Stomach (tissue), 9 donors: ENCODE measurements around the gene CENPP. TPM values are rescaled to one million over a fixed set of nuclear protein-coding genes. Genes with fewer than 3 reads are reported as not detected.

Source experiments
- DNase-seq, 2 donors: peaks; one replicate each; pipeline versions ENCODE4 v3.0.0 to v3.0.0-alpha.2; 2013 to 2019
- H3K27ac ChIP-seq, 5 donors: fragments of 200-600 bp in 4 of 5; sonication (generic) in 4 of 5; one replicate each; pipeline ENCODE4 v1.5.1; 2013 to 2019; ENCODE audit warnings: mild to moderate bottlenecking in 1 of 5, moderate library complexity in 1 of 5
- H3K27me3 ChIP-seq, 3 donors: fragments of 200-600 bp; sonication (generic); one replicate each; pipeline ENCODE4 v1.5.1; 2017 to 2019; ENCODE audit warnings: mixed run types in 1 of 3
- H3K36me3 ChIP-seq, 4 donors: fragments of 200-600 bp; sonication (generic); 1 replicate in 3 of 4; 2 replicates in 1 of 4; pipeline ENCODE4 v1.5.1; 2016 to 2019
- H3K4me1 ChIP-seq, 4 donors: fragments of 200-600 bp; sonication (generic); one replicate each; pipeline ENCODE4 v1.5.1; 2016 to 2019
- H3K4me3 ChIP-seq, 4 donors: fragments of 200-600 bp; sonication (generic) in 3 of 4; one replicate each; pipeline ENCODE4 v1.5.1; 2016 to 2019; ENCODE audit warnings: mild to moderate bottlenecking in 1 of 4
- H3K9me3 ChIP-seq, 4 donors: fragments of 200-600 bp; sonication (generic); one replicate each; pipeline ENCODE4 v1.5.1; 2016 to 2019
- EP300 ChIP-seq: sonication (generic); formaldehyde crosslinking; IDR thresholded peaks from one replicate; pipeline ENCODE4 v1.6.1; 2017; ENCODE audit warnings: antibody characterized with exemption
- POLR2A ChIP-seq, 4 donors: fragments of 450-650 bp; IDR thresholded peaks; one replicate each; pipeline ENCODE4 v1.6.1; 2016; ENCODE audit warnings: antibody characterized with exemption in 4 of 4, control low read depth in 2 of 4, mild to moderate bottlenecking in 1 of 4, moderate library complexity in 1 of 4
- POLR2AphosphoS5 ChIP-seq, 3 donors: sonication (generic); formaldehyde crosslinking; IDR thresholded peaks; one replicate each; pipeline ENCODE4 v1.6.1; 2016; ENCODE audit warnings: antibody characterized with exemption in 3 of 3
- WGBS, 5 donors: extraction: QIAGEN DNeasy Blood & Tissue Kit in 3 of 5; methylation state at CpG; one replicate each; pipeline versions ENCODE4 v1.1.5 to v1.1.7; 2013 to 2018; 5-methylcytosine and 5-hydroxymethylcytosine counted together
- intact Hi-C: fragments of 100-400 bp; cut with DNase I; formaldehyde crosslinking; loops from one replicate; pipeline ENCODE4 v1.15.1; 2023; ENCODE audit warnings: low total_unique reads
- polyA plus RNA-seq, 3 donors: library from polyadenylated mRNA; stranded (reverse); fragments of 200-250 nt; gene quantifications; one replicate each; pipeline ENCODE4 v1.2.3, GENCODE V29; 2013
- small RNA-seq, 4 donors: library from RNA; depleted of rRNA; stranded (forward); fragments of <200 nt; gene quantifications; one replicate each; pipeline ENCODE3, GENCODE V24; 2016
- total RNA-seq, 5 donors: library from RNA; depleted of rRNA; stranded (reverse); fragments of >200 nt; gene quantifications; one replicate each; pipeline versions ENCODE4 v1.1.0 to v1.2.3, GENCODE V29; 2014 to 2016
- TF ChIP-seq, protein P1 (sequence below), 7 experiments: fragments of 450-650 bp in 4 of 7; fragments of 200-600 bp in 3 of 7; sonication (generic) in 3 of 7; IDR thresholded peaks; one replicate each; pipeline ENCODE4 v1.5.1; 2016 to 2019; ENCODE audit warnings: antibody characterized with exemption in 7 of 7, control low read depth in 2 of 7, mild to moderate bottlenecking in 1 of 7
- donor health status: healthy with polysubstance abuse.
- donor health status: Bipolar disorder and iron deficiency.
- donor health status: healthy.

Gene CENPP
- total and polyA plus RNA-seq, 8 donors, result 1.3 to 37.9 (median 3.2) TPM

DNA sequence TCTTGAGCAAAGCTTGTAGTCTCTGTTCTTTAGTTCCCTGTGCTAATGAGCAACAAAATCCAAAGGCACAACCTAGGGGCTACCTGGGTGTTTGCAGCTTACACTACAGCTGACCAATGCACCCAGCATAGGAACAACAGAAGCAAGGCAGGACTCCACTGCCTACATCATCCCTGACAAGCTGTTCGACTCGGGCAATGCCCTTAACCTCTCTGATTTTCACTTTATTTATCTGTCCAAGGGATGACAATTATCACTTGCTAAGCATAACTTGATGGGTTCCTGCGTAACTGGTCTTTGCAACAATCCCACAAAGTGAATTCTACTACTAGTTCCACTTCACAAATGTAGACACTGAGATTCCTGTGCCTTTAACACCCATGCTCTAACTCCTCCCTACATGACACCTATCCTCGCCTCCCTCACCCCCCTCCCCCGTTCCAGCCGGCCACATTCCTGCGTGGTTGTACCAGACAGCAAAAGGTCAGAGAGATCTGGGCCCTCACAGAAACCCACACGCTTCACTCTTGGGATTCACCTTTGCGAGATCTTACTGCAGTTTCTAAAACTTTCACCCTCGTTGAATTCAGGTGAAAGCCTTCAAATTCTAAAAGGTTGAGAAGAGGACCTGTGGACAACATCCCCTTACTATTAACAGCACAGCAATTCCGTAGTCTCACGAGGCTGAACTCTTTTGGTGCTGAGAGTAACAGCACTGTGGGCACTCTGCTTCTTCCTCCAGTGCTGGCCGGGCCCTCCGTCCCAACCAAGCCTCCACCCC is 343.2 kb downstream of the CENPP start:
- intact Hi-C loops, result no loop called here
- Histone ChIP-seq H3K36me3 (peaks cover 0 to 20% (median 12%) of the 10 kb centered on the region in 4 donors), H3K4me1 (peaks cover 15 to 65% (median 46%) of the 10 kb centered on the region in 4 donors), H3K27me3 (no peaks in the 10 kb centered on the region), H3K4me3 (peak overlapping the region; percentile 93 to 100 (median 96)), H3K9me3 (no peaks in the 10 kb centered on the region), H3K27ac (peak overlapping the region; percentile 66 to 91 (median 89))
- 15 to 21% (median 17%) methylated on average over 14 of the region's 14 CpGs for WGBS, 5 donors
- peak in 1 of 2 donors; percentile 56 for DNase-seq
- no peak for TF ChIP-seq POLR2AphosphoS5 (IDR thresholded peaks at IDR 0.05)
- TF ChIP-seq, protein P1, sequence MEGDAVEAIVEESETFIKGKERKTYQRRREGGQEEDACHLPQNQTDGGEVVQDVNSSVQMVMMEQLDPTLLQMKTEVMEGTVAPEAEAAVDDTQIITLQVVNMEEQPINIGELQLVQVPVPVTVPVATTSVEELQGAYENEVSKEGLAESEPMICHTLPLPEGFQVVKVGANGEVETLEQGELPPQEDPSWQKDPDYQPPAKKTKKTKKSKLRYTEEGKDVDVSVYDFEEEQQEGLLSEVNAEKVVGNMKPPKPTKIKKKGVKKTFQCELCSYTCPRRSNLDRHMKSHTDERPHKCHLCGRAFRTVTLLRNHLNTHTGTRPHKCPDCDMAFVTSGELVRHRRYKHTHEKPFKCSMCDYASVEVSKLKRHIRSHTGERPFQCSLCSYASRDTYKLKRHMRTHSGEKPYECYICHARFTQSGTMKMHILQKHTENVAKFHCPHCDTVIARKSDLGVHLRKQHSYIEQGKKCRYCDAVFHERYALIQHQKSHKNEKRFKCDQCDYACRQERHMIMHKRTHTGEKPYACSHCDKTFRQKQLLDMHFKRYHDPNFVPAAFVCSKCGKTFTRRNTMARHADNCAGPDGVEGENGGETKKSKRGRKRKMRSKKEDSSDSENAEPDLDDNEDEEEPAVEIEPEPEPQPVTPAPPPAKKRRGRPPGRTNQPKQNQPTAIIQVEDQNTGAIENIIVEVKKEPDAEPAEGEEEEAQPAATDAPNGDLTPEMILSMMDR (IDR thresholded peaks at IDR 0.05), result no peak

DNA sequence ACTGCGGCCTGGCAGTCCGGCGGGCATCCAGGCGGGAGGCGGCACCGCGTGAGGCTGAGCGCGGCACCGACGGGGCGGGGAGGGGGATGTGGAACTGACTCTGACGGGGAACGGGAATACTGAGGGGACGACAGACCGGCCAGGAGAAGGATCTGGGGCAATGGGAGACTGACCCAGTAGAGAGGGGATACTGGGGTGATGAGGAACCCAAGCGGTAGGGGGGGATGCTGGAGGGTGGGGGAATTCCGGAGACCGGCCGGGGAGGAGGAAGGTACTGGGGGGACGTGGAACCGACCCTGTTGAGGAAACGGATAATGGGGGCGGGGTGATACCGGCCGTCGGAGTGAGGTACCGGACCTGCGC is 343.8 kb downstream of the CENPP start:
- WGBS, 5 donors, result 0 to 1% (median 1%) methylated on average over 11 to 29 of the region's 29 CpGs
- TF ChIP-seq POLR2A (IDR thresholded peaks at IDR 0.05), result no peak
- no peak for TF ChIP-seq EP300
- TF ChIP-seq, protein P1 (IDR thresholded peaks at IDR 0.05), result no peak
- no peak for TF ChIP-seq POLR2AphosphoS5 (IDR thresholded peaks at IDR 0.05)
- peaks cover 15 to 63% (median 44%) of the 10 kb centered on the region in 4 donors for H3K4me1 ChIP-seq
- peaks cover 0 to 17% (median 11%) of the 10 kb centered on the region in 4 donors for H3K36me3 ChIP-seq
- H3K9me3 ChIP-seq, result no peaks in the 10 kb centered on the region
- DNase-seq, result peak; percentile 31 to 62
- H3K27me3 ChIP-seq, result no peaks in the 10 kb centered on the region
- peak overlapping the region; percentile 66 to 91 (median 89) for H3K27ac ChIP-seq
- H3K4me3 ChIP-seq, result peak overlapping the region; percentile 93 to 100 (median 96)
- intact Hi-C loops, result no loop called here

Small RNAs within 50 kb of the gene (small RNA-seq; reads per million reads assigned to genes)
- gene AL157827.1 (0 reads per million in 4 donors), gene MIR3651 (0 reads per million in 4 donors), gene MIR4670 (0 reads per million in 4 donors), gene SNORA84 (0.79 to 8.5 (median 1.3) reads per million in 4 donors)

Other genes with a start within 250 kb of the CENPP start
- gene SPTLC1, start 210.5 kb upstream of the CENPP start, total RNA-seq, result 100 to 1,000 TPM in 3 of 5 donors, 10 to 100 TPM in 2; 34.6 to 157 (median 145) TPM
- 10 to 100 TPM; 14.4 to 26.1 (median 15.9) TPM for gene SPTLC1, start 210.5 kb upstream of the CENPP start, polyA plus RNA-seq
- 100 to 1,000 TPM in 3 of 5 donors, 10 to 100 TPM in 2; 59.5 to 328 (median 118) TPM for gene IARS1, start 32.3 kb upstream of the CENPP start, total RNA-seq
- 10 to 100 TPM; 11.0 to 22.2 (median 20.2) TPM for gene IARS1, start 32.3 kb upstream of the CENPP start, polyA plus RNA-seq
- 10 to 100 TPM; 20.4 to 75.4 (median 32.1) TPM for gene NOL8, start 603 bp upstream of the CENPP start, total RNA-seq
- gene NOL8, start 603 bp upstream of the CENPP start, polyA plus RNA-seq, result 10 to 100 TPM; 11.9 to 22.2 (median 14.7) TPM
- gene OGN, start 78.6 kb downstream of the CENPP start, total RNA-seq, result 100 to 1,000 TPM in 1 of 5 donors, 10 to 100 TPM in 1, 1 to 10 TPM in 3; 4.6 to 138 (median 8.4) TPM
- 1 to 10 TPM in 2 of 3 donors, under 1 TPM in 1; 0.87 to 10.0 (median 5.3) TPM for gene OGN, start 78.6 kb downstream of the CENPP start, polyA plus RNA-seq
- gene OMD, start 98.5 kb downstream of the CENPP start, total RNA-seq, result 10 to 100 TPM in 1 of 5 donors, 1 to 10 TPM in 4; 2.0 to 18.9 (median 5.3) TPM
- gene OMD, start 98.5 kb downstream of the CENPP start, polyA plus RNA-seq, result 1 to 10 TPM in 2 of 3 donors, under 1 TPM in 1; 0.56 to 2.2 (median 1.2) TPM
- gene ASPN, start 156.6 kb downstream of the CENPP start, total RNA-seq, result 100 to 1,000 TPM in 1 of 5 donors, 10 to 100 TPM in 1, 1 to 10 TPM in 2, under 1 TPM in 1; 0.29 to 179 (median 9.9) TPM
- 1 to 10 TPM; 1.2 to 8.7 (median 2.0) TPM for gene ASPN, start 156.6 kb downstream of the CENPP start, polyA plus RNA-seq
- gene ECM2, start 210.0 kb downstream of the CENPP start, total RNA-seq, result 10 to 100 TPM in 1 of 5 donors, 1 to 10 TPM in 1, under 1 TPM in 1, not detected in 2; 0.14 to 22.6 (median 1.2) TPM
- gene ECM2, start 210.0 kb downstream of the CENPP start, polyA plus RNA-seq, result 1 to 10 TPM in 1 of 3 donors, under 1 TPM in 2; 0.37 to 1.2 (median 0.90) TPM